ENCODE data around the gene MPHOSPH6.

MPHOSPH6 gene

DNA sequence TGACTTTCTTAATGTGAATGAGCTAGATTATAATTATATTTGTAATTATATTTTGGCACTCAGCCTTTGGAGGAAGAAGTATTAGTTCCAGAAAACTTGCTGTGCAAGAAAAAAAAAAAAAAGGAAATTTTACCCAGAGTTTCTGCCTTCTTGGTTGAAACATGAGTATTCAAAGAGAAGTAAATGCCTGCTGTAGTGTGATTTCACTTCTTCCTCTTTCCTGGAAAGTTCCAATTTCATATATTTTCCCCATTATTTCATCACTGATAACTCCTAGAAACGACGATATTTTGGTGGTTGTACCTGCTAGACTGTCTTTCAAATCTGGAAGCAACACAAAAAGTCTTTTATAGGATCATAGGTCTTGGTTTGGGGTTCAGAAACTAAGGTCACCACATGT is 20.4 kb upstream of the MPHOSPH6 start:
- TF ChIP-seq TAF1 (IDR thresholded peaks at IDR 0.05; ENCODE audit: borderline replicate concordance, low read depth, low read length) (no peak), POLR2A (IDR thresholded peaks at IDR 0.05; ENCODE audit: low read depth, low read length) (no peak), POLR2AphosphoS5 (IDR thresholded peaks at IDR 0.05; ENCODE audit: low read depth, low read length) (no peak)
- DNase-seq (ENCODE audit: insufficient read length) (no peak), FAIRE-seq (no peak)

DNA sequence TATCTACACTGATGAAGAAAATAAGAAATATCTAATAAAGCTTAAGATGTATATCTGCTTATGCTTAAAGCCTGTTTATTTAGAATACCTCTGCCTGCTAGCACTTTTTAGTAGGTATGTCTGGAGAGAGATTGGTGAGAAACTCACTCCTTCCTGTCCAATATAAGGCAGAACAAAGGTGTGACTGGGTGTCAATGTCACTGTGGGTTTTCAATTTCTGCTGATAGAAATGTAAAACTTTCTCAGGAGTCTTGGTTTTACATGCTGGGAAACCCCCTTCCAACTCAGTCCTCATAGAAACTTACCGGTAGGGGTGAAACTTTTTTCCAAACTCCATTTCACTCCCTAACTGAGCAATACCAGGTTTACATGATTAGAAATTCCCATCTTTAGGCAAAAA is 17.8 kb upstream of the MPHOSPH6 start:
- DNase-seq (ENCODE audit: insufficient read length) (no peak), FAIRE-seq (no peak)
- TF ChIP-seq TAF1 (IDR thresholded peaks at IDR 0.05; ENCODE audit: borderline replicate concordance, low read depth, low read length) (no peak), POLR2A (IDR thresholded peaks at IDR 0.05; ENCODE audit: low read depth, low read length) (no peak), POLR2AphosphoS5 (IDR thresholded peaks at IDR 0.05; ENCODE audit: low read depth, low read length) (no peak)

DNA sequence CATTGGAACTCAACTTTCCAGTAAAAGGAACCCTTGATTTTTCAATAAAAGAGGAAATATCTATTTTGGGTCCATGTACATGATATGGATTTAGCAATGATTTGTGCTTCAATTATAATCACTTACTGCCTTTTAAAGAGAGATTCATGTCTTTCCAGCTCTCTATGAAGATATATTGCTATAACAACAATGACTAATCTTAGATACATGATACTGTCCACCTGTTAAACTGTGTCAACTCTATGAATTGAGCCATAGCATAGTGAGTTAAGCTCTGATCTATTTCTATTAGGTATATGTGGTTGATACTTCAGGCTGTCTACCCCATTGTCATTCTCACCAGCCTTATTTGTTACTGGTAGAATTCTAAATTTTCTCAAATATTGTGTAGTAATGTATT is 15.0 kb upstream of the MPHOSPH6 start:
- FAIRE-seq (no peak), DNase-seq (ENCODE audit: insufficient read length) (no peak)
- no peak for TF ChIP-seq POLR2AphosphoS5 (IDR thresholded peaks at IDR 0.05; ENCODE audit: low read depth, low read length)
- no peak for TF ChIP-seq POLR2A (IDR thresholded peaks at IDR 0.05; ENCODE audit: low read depth, low read length)

DNA sequence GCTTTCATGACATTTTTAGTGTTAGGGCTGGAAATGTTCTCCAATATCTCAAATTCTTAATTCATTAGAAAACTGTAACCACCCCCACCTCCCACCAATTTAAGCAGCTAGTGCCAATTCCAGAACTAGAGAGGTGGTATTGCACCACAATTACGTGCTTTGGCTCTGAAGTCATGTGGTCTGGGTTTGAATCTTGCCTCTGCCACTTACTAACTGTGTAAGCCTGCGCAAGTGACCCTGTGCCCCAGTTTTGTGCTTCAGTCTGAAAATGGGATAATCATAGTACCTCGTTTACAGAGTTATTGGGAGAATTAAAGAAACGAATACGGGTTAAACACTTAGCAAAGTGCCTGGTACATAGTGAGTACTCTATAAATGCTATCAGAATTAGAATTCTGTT is 14.2 kb upstream of the MPHOSPH6 start:
- DNase-seq (ENCODE audit: insufficient read length), result no peak
- FAIRE-seq, result no peak
- TF ChIP-seq POLR2A (IDR thresholded peaks at IDR 0.05; ENCODE audit: low read depth, low read length) (no peak), TAF1 (IDR thresholded peaks at IDR 0.05; ENCODE audit: borderline replicate concordance, low read depth, low read length) (no peak), POLR2AphosphoS5 (IDR thresholded peaks at IDR 0.05; ENCODE audit: low read depth, low read length) (no peak)

DNA sequence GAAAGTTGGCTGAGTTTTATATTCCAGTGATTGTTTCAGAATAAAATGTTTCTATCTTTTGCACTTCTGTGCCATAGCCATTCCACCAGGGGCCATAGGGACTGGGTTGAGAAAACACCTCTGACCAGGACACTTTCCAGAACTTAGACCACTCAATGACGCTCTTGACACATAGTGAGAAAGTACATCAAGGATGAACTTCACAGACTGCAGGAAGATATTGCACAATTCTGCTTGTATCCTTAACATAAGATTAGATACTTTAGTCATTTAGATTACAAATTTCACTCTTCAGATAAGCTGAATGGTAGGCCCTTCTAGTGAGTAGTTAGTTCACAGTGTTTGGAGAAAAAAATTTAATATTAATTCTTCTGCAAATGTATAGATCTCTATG is 13.0 kb upstream of the MPHOSPH6 start:
- DNase-seq (ENCODE audit: insufficient read length) (no peak), FAIRE-seq (no peak)
- TF ChIP-seq POLR2A (IDR thresholded peaks at IDR 0.05; ENCODE audit: low read depth, low read length) (no peak), POLR2AphosphoS5 (IDR thresholded peaks at IDR 0.05; ENCODE audit: low read depth, low read length) (no peak), TAF1 (IDR thresholded peaks at IDR 0.05; ENCODE audit: borderline replicate concordance, low read depth, low read length) (no peak)

DNA sequence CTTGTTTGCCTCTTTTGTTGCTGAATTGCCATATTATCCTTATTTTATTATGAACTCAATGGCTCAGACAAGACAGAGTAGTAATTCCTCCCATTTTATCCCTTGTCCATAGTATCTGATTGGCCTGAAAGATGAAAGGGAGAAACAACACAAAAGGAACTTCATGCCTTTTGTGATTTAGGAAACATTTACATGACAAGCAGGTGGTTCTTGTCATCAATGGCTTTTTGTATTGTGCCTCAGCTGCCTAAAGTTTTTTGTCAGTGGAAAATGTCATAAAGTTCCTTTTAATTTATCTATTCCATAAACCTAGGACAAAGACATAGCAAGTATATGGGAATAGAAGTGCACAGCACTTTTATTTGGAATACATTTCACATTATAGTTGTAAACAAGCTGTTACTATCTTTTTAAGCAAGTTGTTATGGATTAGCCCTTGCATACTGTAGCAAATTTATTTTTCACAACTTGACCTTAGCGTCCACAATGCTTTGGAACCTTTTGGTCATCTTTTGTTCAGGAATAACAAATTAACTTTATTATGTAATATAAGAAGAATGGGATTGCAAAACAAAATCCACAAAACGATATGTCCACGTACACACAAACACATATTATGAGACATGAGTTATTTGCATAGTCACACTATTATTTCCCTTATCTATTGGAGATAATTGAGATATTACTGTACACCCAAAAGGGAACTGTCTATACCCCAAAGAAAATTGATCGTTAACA is 12.4 kb upstream of the MPHOSPH6 start:
- DNase-seq (ENCODE audit: insufficient read length), result no peak
- TF ChIP-seq TAF1 (IDR thresholded peaks at IDR 0.05; ENCODE audit: borderline replicate concordance, low read depth, low read length), result no peak
- TF ChIP-seq POLR2AphosphoS5 (IDR thresholded peaks at IDR 0.05; ENCODE audit: low read depth, low read length), result no peak
- no peak for TF ChIP-seq POLR2A (IDR thresholded peaks at IDR 0.05; ENCODE audit: low read depth, low read length)
- no peak for FAIRE-seq

DNA sequence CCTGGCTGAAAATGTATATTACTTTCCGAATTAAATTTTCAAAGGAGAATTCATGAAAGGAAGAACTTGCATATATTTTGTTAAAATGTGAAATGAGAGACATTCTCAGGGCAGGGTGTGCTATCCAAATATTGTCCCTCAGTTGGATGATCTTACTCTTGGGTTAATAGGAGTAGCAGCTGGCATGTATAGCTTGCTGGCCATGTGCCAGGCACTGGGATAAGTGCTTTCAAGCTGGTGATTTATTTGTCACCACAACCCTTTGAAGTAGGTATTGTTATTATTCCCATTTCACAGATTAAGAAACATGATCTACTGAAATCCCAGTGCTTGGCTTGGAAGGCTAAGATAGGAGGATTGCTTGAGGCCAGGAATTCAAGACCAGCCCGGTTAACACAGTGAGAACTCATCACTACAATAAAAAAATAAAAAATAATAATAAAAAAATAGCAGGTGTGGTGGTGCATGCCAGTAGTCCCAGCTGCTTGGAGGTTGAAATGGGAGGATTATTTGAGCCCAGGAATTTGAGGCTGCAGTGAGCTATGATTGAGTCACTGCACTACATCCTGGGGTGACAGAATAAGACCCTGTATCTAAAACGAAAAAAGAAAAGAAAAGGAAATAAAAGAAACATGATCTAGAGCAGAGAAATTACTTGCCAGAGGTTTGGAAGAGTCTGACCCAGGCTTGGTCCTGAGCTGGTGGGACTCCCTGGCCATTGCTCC is 11.6 kb upstream of the MPHOSPH6 start:
- DNase-seq (ENCODE audit: insufficient read length) (no peak), FAIRE-seq (no peak)
- no peak for TF ChIP-seq POLR2A (IDR thresholded peaks at IDR 0.05; ENCODE audit: low read depth, low read length)
- no peak for TF ChIP-seq TAF1 (IDR thresholded peaks at IDR 0.05; ENCODE audit: borderline replicate concordance, low read depth, low read length)
- no peak for TF ChIP-seq POLR2AphosphoS5 (IDR thresholded peaks at IDR 0.05; ENCODE audit: low read depth, low read length)

DNA sequence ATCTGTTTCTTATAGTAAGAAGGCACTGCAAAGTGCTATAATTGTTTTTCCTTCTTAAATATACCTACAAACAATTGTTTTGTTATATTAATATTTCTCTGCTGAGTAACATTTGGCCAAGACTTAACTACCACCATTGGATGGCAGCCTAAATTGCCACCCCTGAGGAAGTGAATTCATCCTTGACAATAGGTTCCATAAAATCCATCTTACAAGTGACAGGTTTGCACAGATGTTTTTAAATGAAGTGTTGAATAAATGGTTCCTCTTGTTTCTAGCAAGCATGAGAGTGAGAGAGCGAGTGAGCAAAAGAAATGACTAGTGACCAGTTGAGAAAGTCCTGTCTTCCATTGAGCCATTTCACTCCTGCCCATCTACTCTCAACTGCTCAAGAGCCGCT is 8.3 kb upstream of the MPHOSPH6 start:
- no peak for TF ChIP-seq POLR2AphosphoS5 (IDR thresholded peaks at IDR 0.05; ENCODE audit: low read depth, low read length)
- TF ChIP-seq POLR2A (IDR thresholded peaks at IDR 0.05; ENCODE audit: low read depth, low read length), result no peak
- TF ChIP-seq TAF1 (IDR thresholded peaks at IDR 0.05; ENCODE audit: borderline replicate concordance, low read depth, low read length), result no peak
- no peak for DNase-seq (ENCODE audit: insufficient read length)
- FAIRE-seq, result no peak

DNA sequence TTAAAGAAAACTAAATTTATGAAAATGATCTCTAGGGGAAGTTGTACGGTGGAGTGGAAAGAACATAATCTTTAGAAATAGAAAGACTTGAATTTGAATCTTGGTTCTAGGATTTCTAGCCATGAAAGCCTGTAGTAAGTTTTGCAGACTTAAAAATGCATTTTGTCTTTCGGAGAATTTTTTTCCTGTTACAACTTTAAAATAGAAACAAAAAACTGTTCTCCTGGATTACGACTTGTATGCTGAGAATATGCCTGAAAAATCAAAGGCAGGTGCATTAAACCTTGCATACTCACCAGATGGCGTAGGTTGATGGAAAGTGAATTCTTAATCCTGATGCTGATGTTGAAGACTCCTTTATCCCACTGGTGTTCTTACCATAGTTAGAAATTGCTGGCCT is 7.5 kb upstream of the MPHOSPH6 start:
- no peak for FAIRE-seq
- DNase-seq (ENCODE audit: insufficient read length), result no peak
- TF ChIP-seq POLR2A (IDR thresholded peaks at IDR 0.05; ENCODE audit: low read depth, low read length), result no peak
- no peak for TF ChIP-seq TAF1 (IDR thresholded peaks at IDR 0.05; ENCODE audit: borderline replicate concordance, low read depth, low read length)
- TF ChIP-seq POLR2AphosphoS5 (IDR thresholded peaks at IDR 0.05; ENCODE audit: low read depth, low read length), result no peak

DNA sequence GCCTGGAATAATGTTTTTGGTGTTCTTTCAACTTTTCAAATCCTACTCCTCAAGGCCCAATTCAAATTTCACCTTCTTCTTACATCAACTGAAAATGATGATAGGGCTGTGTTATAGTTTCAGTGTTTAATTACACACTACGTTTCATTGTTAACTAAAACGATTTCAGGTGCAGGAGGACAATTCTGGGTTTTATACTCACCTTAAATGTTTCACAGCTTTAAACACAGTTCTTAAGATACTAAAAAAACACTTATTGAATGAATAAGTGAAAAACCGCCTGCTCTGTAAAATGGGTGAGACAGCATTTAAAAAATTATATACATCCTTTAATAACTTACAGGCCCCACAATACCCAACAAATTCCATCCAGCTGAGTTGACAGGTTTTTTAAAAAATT is 6.2 kb upstream of the MPHOSPH6 start:
- FAIRE-seq (no peak), DNase-seq (ENCODE audit: insufficient read length) (no peak)
- TF ChIP-seq TAF1 (IDR thresholded peaks at IDR 0.05; ENCODE audit: borderline replicate concordance, low read depth, low read length), result no peak
- no peak for TF ChIP-seq POLR2A (IDR thresholded peaks at IDR 0.05; ENCODE audit: low read depth, low read length)
- no peak for TF ChIP-seq POLR2AphosphoS5 (IDR thresholded peaks at IDR 0.05; ENCODE audit: low read depth, low read length)

DNA sequence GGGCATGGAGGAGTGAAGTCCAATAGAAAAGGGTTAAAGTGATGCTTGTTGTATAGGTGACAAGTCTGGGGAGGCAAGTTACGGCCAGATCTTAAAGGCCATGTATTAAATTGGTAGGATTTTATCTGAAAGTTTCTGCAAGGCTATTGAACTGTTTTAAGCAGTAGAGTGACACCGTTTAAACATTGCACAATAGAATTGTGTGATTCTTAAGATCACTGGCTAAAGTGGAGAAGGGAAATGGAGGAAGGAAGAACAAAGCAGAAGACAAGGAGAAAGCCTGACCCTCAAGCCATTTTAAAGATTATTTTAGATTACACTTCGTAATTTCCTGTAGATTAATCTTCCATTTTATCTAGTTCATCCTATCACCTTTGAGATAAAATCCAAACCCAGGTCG is 5.6 kb upstream of the MPHOSPH6 start:
- FAIRE-seq (no peak), DNase-seq (ENCODE audit: insufficient read length) (no peak)
- TF ChIP-seq TAF1 (IDR thresholded peaks at IDR 0.05; ENCODE audit: borderline replicate concordance, low read depth, low read length) (no peak), POLR2A (IDR thresholded peaks at IDR 0.05; ENCODE audit: low read depth, low read length) (no peak), POLR2AphosphoS5 (IDR thresholded peaks at IDR 0.05; ENCODE audit: low read depth, low read length) (no peak)

DNA sequence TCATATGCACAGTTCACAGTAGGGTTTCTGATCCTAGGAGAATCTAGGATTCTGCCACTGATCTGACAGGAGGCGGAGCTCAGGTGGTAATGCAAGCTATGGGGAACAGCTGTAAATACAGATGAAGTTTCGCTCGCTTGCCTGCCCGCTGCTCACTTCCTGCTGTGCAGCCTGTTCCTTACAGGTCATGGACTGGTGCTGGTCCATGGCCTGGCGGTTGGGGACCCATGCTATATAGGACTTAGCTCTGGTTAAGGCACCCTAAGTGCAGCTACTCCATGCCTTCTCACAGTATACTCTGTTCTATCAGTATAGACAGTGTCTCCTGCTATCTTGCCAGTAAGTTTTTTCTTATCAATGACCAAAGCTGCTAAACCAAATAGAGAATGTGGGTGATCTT is 2.4 kb downstream of the MPHOSPH6 start:
- DNase-seq (ENCODE audit: insufficient read length) (no peak), FAIRE-seq (no peak)
- TF ChIP-seq POLR2A (IDR thresholded peaks at IDR 0.05; ENCODE audit: low read depth, low read length) (no peak), POLR2AphosphoS5 (IDR thresholded peaks at IDR 0.05; ENCODE audit: low read depth, low read length) (no peak), TAF1 (IDR thresholded peaks at IDR 0.05; ENCODE audit: borderline replicate concordance, low read depth, low read length) (no peak)
